Natural killer cell (primary cell): ENCODE data around the gene LAP3. TPM values are rescaled to one million over a fixed set of nuclear protein-coding genes. Genes with fewer than 3 reads are reported as not detected.

ENCODE experiments used
- ATAC-seq, 3 donors: fragments of 150-1000 bp in 2 of 3; fragments of 200-7000 bp in 1 of 3; cut with Tn5 transposase; 1 replicate in 1 of 3; 2 replicates in 2 of 3; pipeline ENCODE4 v1.10.0; 2021; ENCODE audit warnings: mild to moderate bottlenecking in 2 of 3, moderate library complexity in 2 of 3
- DNase-seq, 2 donors: peaks; one replicate each; pipeline versions ENCODE4 v3.0.0 to v3.0.0-alpha.2; 2013 to 2021; ENCODE audit warnings: mixed read lengths in 1 of 2
- H3K27ac ChIP-seq: one replicate; pipeline ENCODE4 v1.5.1; 2013; ENCODE audit warnings: mild to moderate bottlenecking, low read length
- H3K27me3 ChIP-seq: one replicate; pipeline ENCODE4 v1.6.1; 2013; ENCODE audit warnings: low read length; ENCODE audit not compliant: control insufficient read depth, insufficient read depth
- H3K36me3 ChIP-seq: one replicate; pipeline ENCODE4 v1.6.1; 2013; ENCODE audit warnings: low read length; ENCODE audit not compliant: control insufficient read depth, insufficient read depth
- H3K4me1 ChIP-seq: one replicate; pipeline ENCODE4 v1.6.1; 2013; ENCODE audit warnings: low read length; ENCODE audit not compliant: control insufficient read depth, insufficient read depth
- H3K4me3 ChIP-seq: one replicate; pipeline ENCODE4 v1.5.1; 2013; ENCODE audit warnings: low read length
- H3K9me3 ChIP-seq: one replicate; pipeline ENCODE4 v1.6.1; 2013; ENCODE audit warnings: low read length; ENCODE audit not compliant: control insufficient read depth, insufficient read depth
- H3K27ac Mint-ChIP-seq, 2 donors: one replicate each; pipeline ENCODE4 v1.8.0; 2022; ENCODE audit warnings: mild to moderate bottlenecking in 2 of 2, mixed read lengths in 2 of 2, moderate library complexity in 1 of 2
- H3K27me3 Mint-ChIP-seq, 2 donors: one replicate each; pipeline ENCODE4 v1.8.0; 2022; ENCODE audit warnings: low read depth in 2 of 2, mixed read lengths in 2 of 2
- H3K36me3 Mint-ChIP-seq: one replicate; pipeline ENCODE4 v1.8.0; 2022; ENCODE audit warnings: mixed read lengths
- H3K4me1 Mint-ChIP-seq, 2 donors: one replicate each; pipeline ENCODE4 v1.8.0; 2022; ENCODE audit warnings: mixed read lengths in 2 of 2
- H3K4me3 Mint-ChIP-seq: one replicate; pipeline ENCODE4 v1.8.0; 2022; ENCODE audit warnings: mild to moderate bottlenecking, moderate library complexity, mixed read lengths
- H3K9me3 Mint-ChIP-seq, 2 donors: one replicate each; pipeline ENCODE4 v1.8.0; 2022; ENCODE audit warnings: mixed read lengths in 2 of 2
- CTCF ChIP-seq: fragments of 200-600 bp; IDR thresholded peaks from one replicate; pipeline ENCODE4 v1.8.0; 2022; ENCODE audit warnings: antibody characterized with exemption
- WGBS: methylation state at CpG from one replicate; pipeline ENCODE4 v1.1.7; 2013; ENCODE audit warnings: missing lambda C conversion rate; ENCODE audit not compliant: insufficient coverage; 5-methylcytosine and 5-hydroxymethylcytosine counted together
- intact Hi-C: fragments of 100-400 bp; cut with micrococcal nuclease; formaldehyde crosslinking; loops from one replicate; pipeline ENCODE4 v1.14.2; 2022
- total RNA-seq, 4 donors: library from RNA; stranded (reverse); fragments of 120-200 nt in 1 of 4; gene quantifications; one replicate each; pipeline versions ENCODE4 v1.2.3 to v1.2.4, GENCODE V29; 2013 to 2022

The LAP3 gene
- total RNA-seq, 3 donors from 2014 or later (not counting 1 experiment from before 2014, with no cell fraction given) = 68.2 to 76.1 (median 71.6) TPM

GRCh38 chr4:17544205-17544604 lies 32.8 kb upstream of the LAP3 start:
- WGBS = 64% methylated on average over 5 of the region's 6 CpGs
- Histone ChIP-seq H3K27ac (no peak overlapping the region), H3K9me3 (no peaks in the 10 kb centered on the region), H3K4me1 (no peaks in the 10 kb centered on the region), H3K4me3 (no peak overlapping the region), H3K27me3 (no peaks in the 10 kb centered on the region), H3K36me3 (no peaks in the 10 kb centered on the region)
- intact Hi-C loops = no loop called here
- Mint-ChIP-seq H3K9me3 (no peaks in the 10 kb centered on the region), H3K4me1 (peaks cover 1 to 3% of the 10 kb centered on the region in 2 donors), H3K36me3 (no peaks in the 10 kb centered on the region), H3K27me3 (peaks cover 18 to 37% of the 10 kb centered on the region in 2 donors), H3K27ac (no peak overlapping the region), H3K4me3 (no peak overlapping the region)
- ATAC-seq (no peak), DNase-seq (no peak)
- no peak for TF ChIP-seq CTCF

GRCh38 chr4:17544831-17545234 lies 32.2 kb upstream of the LAP3 start:
- H3K27ac Mint-ChIP-seq = no peak overlapping the region
- H3K27me3 Mint-ChIP-seq = peaks cover 18 to 36% of the 10 kb centered on the region in 2 donors
- DNase-seq = no peak
- H3K4me1 Mint-ChIP-seq = peaks cover 6 to 7% of the 10 kb centered on the region in 2 donors
- no peak for ATAC-seq
- Histone ChIP-seq H3K27ac (no peak overlapping the region), H3K4me3 (no peak overlapping the region), H3K4me1 (no peaks in the 10 kb centered on the region), H3K27me3 (no peaks in the 10 kb centered on the region), H3K9me3 (no peaks in the 10 kb centered on the region), H3K36me3 (no peaks in the 10 kb centered on the region)
- H3K4me3 Mint-ChIP-seq = no peak overlapping the region
- WGBS = 61% methylated on average over 3 of the region's 3 CpGs
- no peaks in the 10 kb centered on the region for H3K9me3 Mint-ChIP-seq
- no peaks in the 10 kb centered on the region for H3K36me3 Mint-ChIP-seq
- intact Hi-C loops = no loop called here
- no peak for TF ChIP-seq CTCF

- no peak for DNase-seq
- no peak overlapping the region for H3K4me3 ChIP-seq
- Mint-ChIP-seq H3K9me3 (no peaks in the 10 kb centered on the region), H3K4me1 (peaks cover 6 to 7% of the 10 kb centered on the region in 2 donors), H3K27ac (no peak overlapping the region), H3K4me3 (no peak overlapping the region), H3K36me3 (no peaks in the 10 kb centered on the region), H3K27me3 (peaks cover 16 to 34% of the 10 kb centered on the region in 2 donors)
- TF ChIP-seq CTCF = no peak
- no peaks in the 10 kb centered on the region for H3K9me3 ChIP-seq
- ATAC-seq = no peak
- no peak overlapping the region for H3K27ac ChIP-seq
- WGBS = 82% methylated on average over 10 of the region's 11 CpGs
- H3K4me1 ChIP-seq = no peaks in the 10 kb centered on the region
- no peaks in the 10 kb centered on the region for H3K36me3 ChIP-seq
- intact Hi-C loops = no loop called here
- H3K27me3 ChIP-seq = no peaks in the 10 kb centered on the region
Measured at GRCh38 chr4:17545374-17546140, 31.4 kb upstream of the LAP3 start.

- no peak overlapping the region for H3K27ac Mint-ChIP-seq
- WGBS = 89% methylated on average over 10 of the region's 10 CpGs
- H3K27me3 ChIP-seq = no peaks in the 10 kb centered on the region
- H3K4me1 Mint-ChIP-seq = peaks cover 6 to 7% of the 10 kb centered on the region in 2 donors
- peaks cover 16 to 36% of the 10 kb centered on the region in 2 donors for H3K27me3 Mint-ChIP-seq
- intact Hi-C loops = no loop called here
- H3K9me3 ChIP-seq = no peaks in the 10 kb centered on the region
- no peaks in the 10 kb centered on the region for H3K9me3 Mint-ChIP-seq
- no peaks in the 10 kb centered on the region for H3K4me1 ChIP-seq
- ATAC-seq (no peak), DNase-seq (no peak)
- H3K4me3 ChIP-seq = no peak overlapping the region
- H3K27ac ChIP-seq = no peak overlapping the region
- no peaks in the 10 kb centered on the region for H3K36me3 Mint-ChIP-seq
- no peak overlapping the region for H3K4me3 Mint-ChIP-seq
- TF ChIP-seq CTCF = no peak
- no peaks in the 10 kb centered on the region for H3K36me3 ChIP-seq
Measured at GRCh38 chr4:17546222-17546621, 30.8 kb upstream of the LAP3 start.
